OCI-LY3 (cell line): ENCODE results near the gene CNIH3.

Source experiments
- H2AFZ ChIP-seq: fragments of 200-600, 300-600 bp; shearing (Covaris generic); 2 replicates; pipeline ENCODE4 v1.6.0; 2014; ENCODE audit warnings: antibody characterized with exemption, low read depth, low read length
- H3K27ac ChIP-seq: fragments of 200-600, 300-600 bp; sonication (generic); 2 replicates; pipeline ENCODE4 v1.5.1; 2014; ENCODE audit warnings: mild to moderate bottlenecking, low read length, moderate library complexity, mixed read lengths
- H3K27me3 ChIP-seq: fragments of 200-600, 300-600 bp; sonication (generic); 2 replicates; pipeline ENCODE4 v1.6.1; 2014; ENCODE audit warnings: low read depth, low read length, mixed read lengths
- H3K36me3 ChIP-seq: fragments of 200-600, 300-600 bp; sonication (generic); replicated peaks from 2 replicates; pipeline ENCODE3; 2014; ENCODE audit warnings: low read depth, low read length, mixed read lengths
- H3K4me1 ChIP-seq: fragments of 300-600, 200-600 bp; sonication (generic); 2 replicates; pipeline ENCODE4 v1.6.1; 2014; ENCODE audit warnings: low read length, mixed read lengths
- H3K4me2 ChIP-seq: fragments of 200-600, 300-600 bp; sonication (generic); 2 replicates; pipeline ENCODE4 v1.6.1; 2014; ENCODE audit warnings: low read length, mixed read lengths
- H3K4me3 ChIP-seq: fragments of 300-600, 200-600 bp; sonication (generic); 2 replicates; pipeline ENCODE4 v1.5.1; 2014; ENCODE audit warnings: antibody characterized with exemption, mild to moderate bottlenecking, low read length, moderate library complexity
- H3K79me2 ChIP-seq: fragments of 300-600, 200-600 bp; shearing (Covaris generic); 2 replicates; pipeline ENCODE4 v1.6.1; 2014; ENCODE audit warnings: mild to moderate bottlenecking, low read length, mixed read lengths
- H3K9ac ChIP-seq: fragments of 300-600, 200-600 bp; shearing (Covaris generic); 2 replicates; pipeline ENCODE4 v1.6.0; 2014; ENCODE audit warnings: mild to moderate bottlenecking, low read length, moderate library complexity
- H3K9me3 ChIP-seq: fragments of 200-600, 300-600 bp; shearing (Covaris generic); 2 replicates; pipeline ENCODE4 v1.6.1; 2014; ENCODE audit warnings: low read length, mixed read lengths; ENCODE audit not compliant: insufficient read depth
- H4K20me1 ChIP-seq: fragments of 200-600, 300-600 bp; sonication (generic); 2 replicates; pipeline ENCODE4 v1.6.1; 2016; ENCODE audit warnings: low read length, mixed read lengths; ENCODE audit not compliant: insufficient read depth
- CTCF ChIP-seq: fragments of 200-600, 300-600 bp; sonication (generic); IDR thresholded peaks from 2 replicates; pipeline ENCODE4 v1.5.1; 2014; ENCODE audit warnings: antibody characterized with exemption, low read length, low read depth
- EZH2phosphoT487 ChIP-seq: fragments of 200-600 bp; shearing (Covaris generic); IDR thresholded peaks from 2 replicates; pipeline ENCODE4 v1.6.1; 2018; ENCODE audit warnings: antibody characterized with exemption, mixed run types, low read depth

Gene CNIH3

GRCh38 chr1:224726441-224727182, 110.5 kb downstream of the CNIH3 start:
- no peak overlapping the region for H2AFZ ChIP-seq
- TF ChIP-seq CTCF (no peak), EZH2phosphoT487 (no peak)
- no peaks in the 10 kb centered on the region for H3K27me3 ChIP-seq
- H3K9ac ChIP-seq = no peak overlapping the region
- no peak overlapping the region for H3K4me3 ChIP-seq
- no peak overlapping the region for H3K27ac ChIP-seq
- no peaks in the 10 kb centered on the region for H3K36me3 ChIP-seq
- H3K9me3 ChIP-seq = no peaks in the 10 kb centered on the region
- no peaks in the 10 kb centered on the region for H3K79me2 ChIP-seq
- no peaks in the 10 kb centered on the region for H4K20me1 ChIP-seq
- H3K4me1 ChIP-seq = no peaks in the 10 kb centered on the region
- H3K4me2 ChIP-seq = no peak overlapping the region

GRCh38 chr1:224727351-224728289, 111.5 kb downstream of the CNIH3 start:
- Histone ChIP-seq H4K20me1 (no peaks in the 10 kb centered on the region), H2AFZ (no peak overlapping the region), H3K9ac (no peak overlapping the region), H3K4me1 (peaks cover 6% of the 10 kb centered on the region), H3K4me2 (no peak overlapping the region), H3K9me3 (no peaks in the 10 kb centered on the region), H3K79me2 (no peaks in the 10 kb centered on the region), H3K4me3 (no peak overlapping the region), H3K27me3 (no peaks in the 10 kb centered on the region), H3K27ac (no peak overlapping the region), H3K36me3 (no peaks in the 10 kb centered on the region)
- no peak for TF ChIP-seq EZH2phosphoT487
- no peak for TF ChIP-seq CTCF

- TF ChIP-seq CTCF (no peak), EZH2phosphoT487 (no peak)
- H2AFZ ChIP-seq = no peak overlapping the region
- H3K4me2 ChIP-seq = no peak overlapping the region
- H4K20me1 ChIP-seq = no peaks in the 10 kb centered on the region
- H3K4me3 ChIP-seq = no peak overlapping the region
- H3K9ac ChIP-seq = no peak overlapping the region
- H3K27ac ChIP-seq = no peak overlapping the region
- no peaks in the 10 kb centered on the region for H3K36me3 ChIP-seq
- H3K79me2 ChIP-seq = no peaks in the 10 kb centered on the region
- peaks cover 34% of the 10 kb centered on the region for H3K4me1 ChIP-seq
- H3K27me3 ChIP-seq = peaks cover 6% of the 10 kb centered on the region; the same call in 1 of the 2 replicates
- H3K9me3 ChIP-seq = no peaks in the 10 kb centered on the region
These were observed 114.4 kb downstream of the CNIH3 start for GRCh38 chr1:224730540-224730939.

- no peak for TF ChIP-seq EZH2phosphoT487
- TF ChIP-seq CTCF = no peak
- Histone ChIP-seq H3K27me3 (peaks cover 6% of the 10 kb centered on the region; the same call in 1 of the 2 replicates), H3K36me3 (no peaks in the 10 kb centered on the region), H3K9me3 (no peaks in the 10 kb centered on the region), H3K4me2 (no peak overlapping the region), H3K9ac (no peak overlapping the region), H2AFZ (no peak overlapping the region), H4K20me1 (no peaks in the 10 kb centered on the region), H3K4me1 (peaks cover 39% of the 10 kb centered on the region), H3K27ac (no peak overlapping the region), H3K79me2 (no peaks in the 10 kb centered on the region), H3K4me3 (no peak overlapping the region)
These were observed 114.8 kb downstream of the CNIH3 start for GRCh38 chr1:224730965-224731364.
